A549 (cell line): ENCODE data around the gene CFAP100. TPM values are rescaled to one million over a fixed set of nuclear protein-coding genes. Genes with fewer than 3 reads are reported as not detected.

ENCODE experiments used
- ATAC-seq, 2 experiments: fragments of 200-7000 bp in 1 of 2; fragments of >200 bp in 1 of 2; cut with Nextera tagmentation in 1 of 2; cut with Tn5 transposase in 1 of 2; 3 replicates each; pipeline versions ENCODE4 v1.8.0 to v1.9.1; 2018 to 2020; ENCODE audit warnings: mild to moderate bottlenecking in 1 of 2, moderate library complexity in 1 of 2
- CTCF ChIA-PET: fragments of 300-600 bp; sonication (Branson Sonifier 250); formaldehyde crosslinking; extraction: SDS; loops from one replicate; lab custom pipeline; 2021; ENCODE audit warnings: antibody characterized with exemption, inconsistent platforms; lab: Yijun Ruan, JAX
- POLR2A ChIA-PET: fragments of 350-600 bp; formaldehyde crosslinking; extraction: SDS; loops from one replicate; lab custom pipeline; 2021; ENCODE audit warnings: antibody characterized with exemption, inconsistent platforms; lab: Yijun Ruan, JAX
- DNase-seq, 2 experiments: peaks; one replicate each; pipeline versions ENCODE4 v3.0.0 to v3.0.0-alpha.2; 2011 to 2016; ENCODE audit warnings: low read depth in 1 of 2, low spot score in 1 of 2
- FAIRE-seq: peaks from 2 replicates; lab custom pipeline; 2011; peaks lifted over from hg19 to GRCh38; lab: Jason Lieb, UNC
- H3K27ac ChIP-seq, 2 experiments: fragments of >200 bp; sonication (Bioruptor Twin); formaldehyde crosslinking; 3 replicates each; pipeline ENCODE4 v1.5.1; 2016 to 2017
- H3K4me1 ChIP-seq: fragments of >200 bp; sonication (Bioruptor Twin); formaldehyde crosslinking; 3 replicates; pipeline ENCODE4 v1.6.1; 2016
- H3K4me2 ChIP-seq: fragments of >200 bp; sonication (Bioruptor Twin); formaldehyde crosslinking; 3 replicates; pipeline ENCODE4 v1.6.1; 2016
- H3K4me3 ChIP-seq: fragments of >200 bp; sonication (Bioruptor Twin); formaldehyde crosslinking; 3 replicates; pipeline ENCODE4 v1.5.1; 2016
- H3K9me3 ChIP-seq: fragments of >200 bp; sonication (Bioruptor Twin); formaldehyde crosslinking; 3 replicates; pipeline ENCODE4 v1.6.1; 2016
- BCL3 ChIP-seq: fragments of >200 bp; sonication (Bioruptor Twin); formaldehyde crosslinking; IDR thresholded peaks from 3 replicates; pipeline ENCODE4 v1.6.1; 2016
- CBX2 ChIP-seq: fragments of 200-600 bp; sonication (generic); IDR thresholded peaks from 2 replicates; pipeline ENCODE4 v1.6.1; 2016; ENCODE audit warnings: low read depth, mild to moderate bottlenecking, borderline replicate concordance
- E2F6 ChIP-seq: IDR thresholded peaks from 2 replicates; pipeline ENCODE4 v1.6.1; 2012; ENCODE audit warnings: low read depth, borderline replicate concordance
- EHMT2 ChIP-seq: fragments of 200-600 bp; sonication (generic); IDR thresholded peaks from 2 replicates; pipeline ENCODE4 v1.6.1; 2016; ENCODE audit warnings: antibody characterized with exemption, low read depth, mild to moderate bottlenecking, moderate library complexity
- EP300 ChIP-seq, 2 experiments: fragments of >200 bp; sonication (Bioruptor Twin); formaldehyde crosslinking; IDR thresholded peaks; 2 replicates in 1 of 2; 3 replicates in 1 of 2; pipeline ENCODE4 v1.6.1; 2016 to 2017
- FOXS1 ChIP-seq: fragments of 250-450 bp; sonication (Bioruptor Pico); IDR thresholded peaks from 2 replicates; pipeline ENCODE4 v1.5.0; 2020; ENCODE audit warnings: mild to moderate bottlenecking, moderate library complexity
- HEYL ChIP-seq: fragments of 250-450 bp; sonication (Bioruptor Pico); IDR thresholded peaks from 2 replicates; pipeline ENCODE4 v1.8.0; 2021; ENCODE audit warnings: mild to moderate bottlenecking, moderate library complexity
- HOXB13 ChIP-seq: fragments of 250-450 bp; sonication (Bioruptor Pico); IDR thresholded peaks from 2 replicates; pipeline ENCODE4 v1.5.0; 2020; ENCODE audit warnings: low read depth, mild to moderate bottlenecking, moderate library complexity
- HOXB5 ChIP-seq: fragments of 250-450 bp; sonication (Bioruptor Pico); IDR thresholded peaks from 2 replicates; pipeline ENCODE4 v1.5.0; 2020; ENCODE audit warnings: mild to moderate bottlenecking, moderate library complexity
- JUN ChIP-seq, 2 experiments: fragments of >200 bp; sonication (Bioruptor Twin); formaldehyde crosslinking; IDR thresholded peaks; 2 replicates in 1 of 2; 3 replicates in 1 of 2; pipeline ENCODE4 v1.6.1; 2016 to 2017
- JUNB ChIP-seq: fragments of >200 bp; sonication (Bioruptor Twin); formaldehyde crosslinking; IDR thresholded peaks from 2 replicates; pipeline ENCODE4 v1.6.1; 2016
- KDM5A ChIP-seq: fragments of 200-600 bp; sonication (generic); IDR thresholded peaks from 2 replicates; pipeline ENCODE4 v1.6.1; 2016; ENCODE audit warnings: antibody characterized with exemption, mild to moderate bottlenecking
- MAX ChIP-seq: IDR thresholded peaks from 2 replicates; pipeline ENCODE4 v1.6.1; 2012
- MAZ ChIP-seq: fragments of 150-350 bp; IDR thresholded peaks from 2 replicates; pipeline ENCODE4 v1.6.1; 2014; ENCODE audit warnings: antibody characterized with exemption, low read depth, low read length, borderline replicate concordance
- NFE2L2 ChIP-seq: fragments of 150-350 bp; conservative IDR thresholded peaks from 2 replicates; pipeline ENCODE4 v1.6.1; 2014; ENCODE audit warnings: low read length
- NPAS2 ChIP-seq: fragments of 250-450 bp; sonication (Bioruptor Pico); IDR thresholded peaks from 2 replicates; pipeline ENCODE4 v1.8.0; 2022; ENCODE audit warnings: mild to moderate bottlenecking, moderate library complexity, borderline replicate concordance
- NR3C1 ChIP-seq: fragments of >200 bp; sonication (Bioruptor Twin); formaldehyde crosslinking; IDR thresholded peaks from 3 replicates; pipeline ENCODE4 v1.6.1; 2017
- PHF8 ChIP-seq: fragments of 200-600 bp; sonication (generic); IDR thresholded peaks from 2 replicates; pipeline ENCODE4 v1.6.1; 2016; ENCODE audit warnings: low read depth, mild to moderate bottlenecking, antibody characterized with exemption, moderate library complexity, borderline replicate concordance
- POLR2AphosphoS2 ChIP-seq: conservative IDR thresholded peaks from 2 replicates; pipeline ENCODE4 v1.6.1; 2012; ENCODE audit warnings: low read length, improper control_type of control experiment, inconsistent platforms
- RARB ChIP-seq: fragments of 250-450 bp; sonication (Bioruptor Pico); IDR thresholded peaks from 2 replicates; pipeline ENCODE4 v1.8.0; 2021; ENCODE audit warnings: mild to moderate bottlenecking, moderate library complexity
- REST ChIP-seq: fragments of 200-600 bp; sonication (generic); IDR thresholded peaks from 2 replicates; pipeline ENCODE4 v1.6.1; 2016; ENCODE audit warnings: antibody characterized with exemption, mild to moderate bottlenecking, moderate library complexity
- RNF2 ChIP-seq: fragments of 200-600 bp; sonication (generic); IDR thresholded peaks from 2 replicates; pipeline ENCODE4 v1.6.1; 2016; ENCODE audit warnings: low read depth, mild to moderate bottlenecking, antibody characterized with exemption, moderate library complexity, borderline replicate concordance
- SMC3 ChIP-seq: fragments of >200 bp; sonication (Bioruptor Twin); formaldehyde crosslinking; IDR thresholded peaks from 3 replicates; pipeline ENCODE4 v1.6.1; 2018; ENCODE audit warnings: inconsistent platforms
- TP53 ChIP-seq: fragments of 250-450 bp; sonication (Bioruptor Pico); IDR thresholded peaks from 2 replicates; pipeline ENCODE4 v1.5.0; 2021; ENCODE audit warnings: mild to moderate bottlenecking, moderate library complexity
- ZFP36 ChIP-seq: fragments of 450-650 bp; IDR thresholded peaks from 2 replicates; pipeline ENCODE4 v1.6.1; 2014; ENCODE audit warnings: borderline replicate concordance; ENCODE audit not compliant: partially characterized antibody
- ZNF302 ChIP-seq: fragments of 250-450 bp; sonication (Bioruptor Pico); IDR thresholded peaks from 2 replicates; pipeline ENCODE4 v1.9.0; 2021; ENCODE audit warnings: inconsistent platforms, mild to moderate bottlenecking, moderate library complexity
- ZSCAN20 ChIP-seq: fragments of 250-450 bp; sonication (Bioruptor Pico); IDR thresholded peaks from 2 replicates; pipeline ENCODE4 v1.8.0; 2022; ENCODE audit warnings: mild to moderate bottlenecking, moderate library complexity
- WGBS: methylation state at CpG from one replicate; pipeline ENCODE4 v1.1.6; 2017; ENCODE audit errors: missing lambda C conversion rate; 5-methylcytosine and 5-hydroxymethylcytosine counted together
- polyA plus RNA-seq, 4 experiments: library from polyadenylated mRNA; depleted of rRNA in 3 of 4; stranded (reverse); fragments of >200 nt; fragmentation: RNase III in 1 of 4; extraction: RNeasy Plus Mini Kit Qiagen cat#74134 plus additional on column Dnase treatment in 1 of 4; gene quantifications; 2 replicates in 3 of 4; 3 replicates in 1 of 4; pipeline ENCODE4 v1.2.3, GENCODE V29; 2011 to 2017

CFAP100 gene
- polyA plus RNA-seq, 2 of the 4 experiments (the other 2 are of a cell fraction): not detected

GRCh38 chr3:126449621-126450051, 54.9 kb downstream of the CFAP100 start:
- FAIRE-seq: no peak
- no peak overlapping the region for H3K4me3 ChIP-seq
- TF ChIP-seq RARB (CRISPR knock-in tag) (no peak), PHF8 (no peak), NFE2L2 (no peak), HEYL (CRISPR knock-in tag) (no peak), ZNF302 (CRISPR knock-in tag) (no peak), MAX (no peak), JUNB (no peak), ZFP36 (no peak), HOXB13 (CRISPR knock-in tag) (no peak), MAZ (no peak), EP300 (IDR thresholded peaks at IDR 0.05) (no peak), NR3C1 (no peak), ZSCAN20 (CRISPR knock-in tag) (no peak), SMC3 (no peak), CBX2 (no peak), E2F6 (no peak), TP53 (CRISPR knock-in tag) (no peak), KDM5A (no peak), FOXS1 (CRISPR knock-in tag) (no peak)
- no peak overlapping the region for H3K4me2 ChIP-seq
- no peaks in the 10 kb centered on the region for H3K9me3 ChIP-seq
- no peak for DNase-seq
- H3K27ac ChIP-seq: no peak overlapping the region
- ATAC-seq: no peak
- no peaks in the 10 kb centered on the region for H3K4me1 ChIP-seq
- POLR2A ChIA-PET: no interaction called here
- 87% methylated on average over 11 of the region's 11 CpGs for WGBS
- CTCF ChIA-PET: no interaction called here

- ChIA-PET POLR2A (no interaction called here), CTCF (no interaction called here)
- FAIRE-seq (no peak), ATAC-seq (no peak), DNase-seq (no peak)
- Histone ChIP-seq H3K4me3 (no peak overlapping the region), H3K4me2 (no peak overlapping the region), H3K4me1 (no peaks in the 10 kb centered on the region), H3K27ac (no peak overlapping the region), H3K9me3 (no peaks in the 10 kb centered on the region)
- 83% methylated on average over 7 of the region's 9 CpGs for WGBS
- TF ChIP-seq NPAS2 (no peak), EHMT2 (no peak), RNF2 (no peak), BCL3 (no peak), HOXB13 (CRISPR knock-in tag) (no peak), HOXB5 (CRISPR knock-in tag) (no peak), NFE2L2 (no peak), PHF8 (no peak), POLR2AphosphoS2 (no peak), JUN (IDR thresholded peaks at IDR 0.05) (no peak), REST (no peak), TP53 (CRISPR knock-in tag) (no peak)
These were observed 55.5 kb downstream of the CFAP100 start for GRCh38 chr3:126450219-126450618.
